GM23248 (cell line): Measurements from ENCODE around the gene FAM193A.

Source experiments
- EZH2 ChIP-seq: fragments of 200-600 bp; sonication (generic); IDR thresholded peaks from 2 replicates; pipeline ENCODE4 v1.6.1; 2018; ENCODE audit warnings: antibody characterized with exemption, mild to moderate bottlenecking; ENCODE audit not compliant: insufficient read depth, poor library complexity, severe bottlenecking
- EZH2phosphoT487 ChIP-seq: fragments of 200-600 bp; sonication (generic); IDR thresholded peaks from 2 replicates; pipeline ENCODE4 v1.6.1; 2018; ENCODE audit warnings: antibody characterized with exemption, moderate library complexity, mild to moderate bottlenecking, low read depth; ENCODE audit not compliant: insufficient read depth

DNA sequence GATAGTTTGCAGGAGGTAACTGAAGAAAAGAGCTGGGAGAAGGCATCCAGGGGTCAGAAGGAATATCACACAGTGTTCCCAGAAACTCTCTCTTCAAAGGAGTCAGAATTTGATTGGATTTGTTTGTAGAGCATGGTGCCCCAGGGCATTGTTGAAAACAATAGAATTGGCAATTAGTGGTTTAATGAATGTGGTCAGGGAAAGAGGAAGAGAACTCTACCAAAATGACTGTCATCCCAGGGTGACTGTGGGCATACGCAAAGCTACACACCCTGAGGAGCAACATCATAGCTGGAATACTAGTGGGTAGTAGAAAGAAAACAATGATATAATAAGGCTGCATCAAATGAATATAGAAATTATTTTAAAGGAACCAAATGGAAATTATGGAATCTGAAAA lies 198.2 kb downstream of the FAM193A start:
- no peak for TF ChIP-seq EZH2
- no peak for TF ChIP-seq EZH2phosphoT487
